Fibroblast of lung (primary cell): ENCODE measurements around the gene MS4A14.

Experiments
- CTCF ChIP-seq, 2 donors: IDR thresholded peaks in 1 of 2; conservative IDR thresholded peaks in 1 of 2; 1 replicate in 1 of 2; 2 replicates in 1 of 2; pipeline ENCODE4 v1.5.1; 2011 to 2012; ENCODE audit warnings: low read length in 2 of 2, control low read depth in 1 of 2, inconsistent platforms in 1 of 2, low read depth in 1 of 2, mild to moderate bottlenecking in 1 of 2
- EZH2 ChIP-seq: IDR thresholded peaks from 2 replicates; pipeline ENCODE4 v1.5.1; 2012; ENCODE audit warnings: low read length, control low read depth, mild to moderate bottlenecking; ENCODE audit errors: missing control alignments

GRCh38 chr11:60428517-60428916 is 32.3 kb downstream of the MS4A14 start:
- TF ChIP-seq CTCF (conservative IDR thresholded peaks at IDR 0.05 in 1 of 2, IDR thresholded peaks at IDR 0.05 in 1 of 2; ENCODE audit: low read depth in 1 of 2, low read length in 2 of 2): no peak
- TF ChIP-seq EZH2: no peak
